ENCODE measurements around the gene EBLN1. TPM values are rescaled to one million over a fixed set of nuclear protein-coding genes. Genes with fewer than 3 reads are reported as not detected.

EBLN1 gene
- total RNA-seq, 1 experiment from 2014 or later: not detected

DNA sequence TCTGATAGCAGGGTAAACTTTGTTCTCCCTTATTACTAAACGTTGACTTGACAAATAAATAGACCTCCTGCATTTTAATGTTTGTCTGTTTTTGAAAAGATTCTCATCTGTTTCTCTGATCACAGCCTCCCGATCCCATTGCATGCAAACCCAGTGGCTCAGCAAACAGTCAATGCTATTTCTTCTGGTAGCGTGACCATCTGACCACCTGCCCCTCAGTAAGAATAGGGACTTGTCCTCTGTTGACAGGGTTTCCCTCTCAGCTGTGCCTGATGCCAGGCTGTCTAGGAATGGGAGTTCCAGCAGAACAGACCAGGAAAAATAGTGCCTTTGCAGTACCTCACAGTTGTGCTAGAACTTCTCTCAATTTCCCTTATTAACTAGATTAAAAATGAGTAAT lies 40.7 kb upstream of the EBLN1 start:
- Histone ChIP-seq H2AK5ac (ENCODE audit: insufficient read length, low read length) (no peak overlapping the region), H3K4me2 (ENCODE audit: insufficient read depth, insufficient read length, low read length) (no peak overlapping the region), H3K79me2 (ENCODE audit: insufficient read depth, low read length) (no peaks in the 10 kb centered on the region), H2BK5ac (ENCODE audit: insufficient read length, low read length) (no peak overlapping the region), H3K56ac (ENCODE audit: insufficient read length, low read depth, low read length) (no peak overlapping the region), H3K9me3 (ENCODE audit: control insufficient read depth, low read depth, low read length) (no peaks in the 10 kb centered on the region), H2BK12ac (ENCODE audit: insufficient read length, low read depth, low read length) (no peak overlapping the region), H4K91ac (ENCODE audit: insufficient read length, low read depth, low read length) (no peak overlapping the region), H3T11ph (ENCODE audit: low read length) (no peak overlapping the region), H3K4me1 (ENCODE audit: insufficient read depth, low read length) (no peaks in the 10 kb centered on the region), H4K20me1 (ENCODE audit: control insufficient read depth, insufficient read depth, insufficient read length) (no peaks in the 10 kb centered on the region), H4K8ac (replicated peaks; ENCODE audit: insufficient read length, low read depth, low read length) (no peak overlapping the region), H3K27ac (ENCODE audit: insufficient read length, low read depth, low read length) (no peak overlapping the region), H3K9ac (ENCODE audit: extremely low read depth, insufficient read length, low read length) (no peak overlapping the region), H3K23me2 (ENCODE audit: insufficient read length, low read depth, low read length, poor library complexity, severe bottlenecking) (no peaks in the 10 kb centered on the region), H3K23ac (ENCODE audit: insufficient read length, low read depth, low read length) (no peak overlapping the region), H3K79me1 (ENCODE audit: insufficient read depth, low read depth, low read length, poor library complexity, severe bottlenecking) (no peaks in the 10 kb centered on the region), H2AFZ (ENCODE audit: low read length) (no peak overlapping the region), H3K27me3 (ENCODE audit: insufficient read depth, low read length) (peaks cover 9% of the 10 kb centered on the region; the same call in 1 of the 2 replicates), H3K4ac (ENCODE audit: low read depth, low read length) (no peak overlapping the region), H3K18ac (ENCODE audit: insufficient read length, low read depth, low read length) (no peak overlapping the region), H4K5ac (ENCODE audit: insufficient read length, low read depth, low read length) (no peak overlapping the region), H2BK15ac (ENCODE audit: low read depth, low read length) (no peak overlapping the region), H3K14ac (ENCODE audit: insufficient read depth, low read length) (no peak overlapping the region), H2BK120ac (ENCODE audit: low read depth, low read length, poor library complexity, severe bottlenecking) (no peak overlapping the region), H2BK20ac (ENCODE audit: low read depth, low read length, poor library complexity, severe bottlenecking) (no peak overlapping the region)
- Mint-ChIP-seq H3K9me3 (no peaks in the 10 kb centered on the region; a peak in 1 of 5 replicates), H3K36me3 (ENCODE audit: insufficient read depth in 1 of 3, low read depth in 3 of 3) (no peaks in the 10 kb centered on the region; a peak in 1 of 7 replicates), H3K27ac (no peak overlapping the region), H3K27me3 (ENCODE audit: low read depth) (peaks cover 69% of the 10 kb centered on the region), H3K4me1 (no peaks in the 10 kb centered on the region), H3K4me3 (no peak overlapping the region)
- TF ChIP-seq, protein P1, sequence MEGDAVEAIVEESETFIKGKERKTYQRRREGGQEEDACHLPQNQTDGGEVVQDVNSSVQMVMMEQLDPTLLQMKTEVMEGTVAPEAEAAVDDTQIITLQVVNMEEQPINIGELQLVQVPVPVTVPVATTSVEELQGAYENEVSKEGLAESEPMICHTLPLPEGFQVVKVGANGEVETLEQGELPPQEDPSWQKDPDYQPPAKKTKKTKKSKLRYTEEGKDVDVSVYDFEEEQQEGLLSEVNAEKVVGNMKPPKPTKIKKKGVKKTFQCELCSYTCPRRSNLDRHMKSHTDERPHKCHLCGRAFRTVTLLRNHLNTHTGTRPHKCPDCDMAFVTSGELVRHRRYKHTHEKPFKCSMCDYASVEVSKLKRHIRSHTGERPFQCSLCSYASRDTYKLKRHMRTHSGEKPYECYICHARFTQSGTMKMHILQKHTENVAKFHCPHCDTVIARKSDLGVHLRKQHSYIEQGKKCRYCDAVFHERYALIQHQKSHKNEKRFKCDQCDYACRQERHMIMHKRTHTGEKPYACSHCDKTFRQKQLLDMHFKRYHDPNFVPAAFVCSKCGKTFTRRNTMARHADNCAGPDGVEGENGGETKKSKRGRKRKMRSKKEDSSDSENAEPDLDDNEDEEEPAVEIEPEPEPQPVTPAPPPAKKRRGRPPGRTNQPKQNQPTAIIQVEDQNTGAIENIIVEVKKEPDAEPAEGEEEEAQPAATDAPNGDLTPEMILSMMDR (conservative IDR thresholded peaks at IDR 0.05): no peak
- no CpG with 5 or more reads among the region's 3 CpGs for WGBS (ENCODE audit: extremely low coverage, insufficient read length, low lambda C conversion rate)
- no peak for DNase-seq

Measured in H9 (cell line).